H1 (cell line): ENCODE data around the gene GNG7. TPM values are rescaled to one million over a fixed set of nuclear protein-coding genes. Genes with fewer than 3 reads are reported as not detected.

Experiments
- BACH1 ChIP-seq: IDR thresholded peaks from 2 replicates; pipeline ENCODE4 v1.6.1; 2012; ENCODE audit warnings: low read length, improper control_type of control experiment
- CBX5 ChIP-seq: fragments of 300-800, 300-1000 bp; sonication (generic); IDR thresholded peaks from 2 replicates; pipeline ENCODE4 v1.7.1; 2016; ENCODE audit warnings: antibody characterized with exemption, low read length, low read depth
- CHD2 ChIP-seq: IDR thresholded peaks from 2 replicates; pipeline ENCODE4 v1.6.1; 2012; ENCODE audit warnings: low read length, improper control_type of control experiment
- EP300 ChIP-seq, 2 experiments: IDR thresholded peaks; 1 replicate in 1 of 2; 2 replicates in 1 of 2; pipeline ENCODE4 v1.6.1; 2011 to 2012; ENCODE audit warnings: low read depth in 2 of 2, low read length in 2 of 2, mild to moderate bottlenecking in 2 of 2, borderline replicate concordance in 1 of 2, inconsistent platforms in 1 of 2, moderate library complexity in 1 of 2
- POLR2A ChIP-seq, 2 experiments: IDR thresholded peaks; 1 replicate in 1 of 2; 2 replicates in 1 of 2; pipeline ENCODE4 v1.6.1; 2011; ENCODE audit warnings: low read depth in 2 of 2, low read length in 2 of 2, mild to moderate bottlenecking in 2 of 2; ENCODE audit errors: control extremely low read depth in 1 of 2
- SP2 ChIP-seq: IDR thresholded peaks from 2 replicates; pipeline ENCODE4 v1.6.1; 2012; ENCODE audit warnings: mild to moderate bottlenecking, low read length, inconsistent platforms
- SP4 ChIP-seq: IDR thresholded peaks from 2 replicates; pipeline ENCODE4 v1.6.1; 2012; ENCODE audit warnings: low read length, inconsistent platforms
- TEAD4 ChIP-seq: IDR thresholded peaks from 2 replicates; pipeline ENCODE4 v1.6.1; 2012; ENCODE audit warnings: low read depth, low read length, inconsistent platforms, mixed read lengths
- ZNF274 ChIP-seq: IDR thresholded peaks from 2 replicates; pipeline ENCODE4 v1.7.0; 2012; ENCODE audit warnings: low read length, borderline replicate concordance; ENCODE audit errors: extremely low read depth
- polyA plus RNA-seq, 7 experiments: library from polyadenylated mRNA; depleted of rRNA in 3 of 7; stranded (reverse) in 5 of 7; unstranded in 2 of 7; fragments of >200 nt in 5 of 7; fragments of 200-250 nt in 2 of 7; gene quantifications; 1 replicate in 5 of 7; 2 replicates in 1 of 7; 4 replicates in 1 of 7; pipeline versions ENCODE4 v1.2.1 to v1.2.3, GENCODE V29; 2011 to 2013; ENCODE audit warnings: missing spikeins in 2 of 7, mixed read lengths in 2 of 7
- total RNA-seq: library from RNA; stranded (reverse); fragmentation: NEBNext Ultra II Directional; extraction: Animal tissue kit (Norgen Biotek cat#: 25700); gene quantifications from 2 replicates; pipeline ENCODE4 v1.2.1, GENCODE V29; 2021
- TF ChIP-seq, protein P1 (sequence below): fragments of 300-600 bp; sonication (generic); IDR thresholded peaks from 2 replicates; pipeline ENCODE4 v1.7.1; 2012; ENCODE audit warnings: low read length, moderate library complexity, mild to moderate bottlenecking, inconsistent platforms; ENCODE audit not compliant: insufficient replicate concordance
- TF ChIP-seq, protein P2 (sequence below): IDR thresholded peaks from 2 replicates; pipeline ENCODE4 v1.6.1; 2012; ENCODE audit warnings: low read length, inconsistent platforms

Gene GNG7
- total and polyA plus RNA-seq, 2 of the 8 experiments (the other 6 are each of a cell fraction or from before 2014, with no cell fraction given) = 2.8 to 7.8 TPM

DNA sequence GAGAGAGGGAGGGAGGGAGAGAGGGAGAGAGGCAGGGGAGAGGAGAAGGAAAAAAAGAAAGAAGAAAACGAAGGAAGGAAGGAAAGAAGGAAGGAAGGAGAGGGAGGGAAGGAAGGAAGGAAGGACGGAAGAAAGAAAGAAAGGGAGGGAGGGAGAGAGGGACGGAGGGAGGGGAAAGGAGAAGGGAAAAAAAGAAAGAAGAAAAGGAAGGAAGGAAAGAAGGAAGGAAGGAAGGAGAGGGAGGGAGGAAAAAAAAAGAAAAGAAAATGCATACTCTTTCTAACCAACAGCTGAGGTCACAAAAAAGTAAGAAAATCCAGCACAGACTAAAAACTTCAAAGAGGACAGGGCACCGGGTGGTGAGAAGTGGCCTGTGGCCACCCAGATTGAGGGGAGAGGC, 109.7 kb downstream of the GNG7 start (continued):
- TF ChIP-seq, protein P1, sequence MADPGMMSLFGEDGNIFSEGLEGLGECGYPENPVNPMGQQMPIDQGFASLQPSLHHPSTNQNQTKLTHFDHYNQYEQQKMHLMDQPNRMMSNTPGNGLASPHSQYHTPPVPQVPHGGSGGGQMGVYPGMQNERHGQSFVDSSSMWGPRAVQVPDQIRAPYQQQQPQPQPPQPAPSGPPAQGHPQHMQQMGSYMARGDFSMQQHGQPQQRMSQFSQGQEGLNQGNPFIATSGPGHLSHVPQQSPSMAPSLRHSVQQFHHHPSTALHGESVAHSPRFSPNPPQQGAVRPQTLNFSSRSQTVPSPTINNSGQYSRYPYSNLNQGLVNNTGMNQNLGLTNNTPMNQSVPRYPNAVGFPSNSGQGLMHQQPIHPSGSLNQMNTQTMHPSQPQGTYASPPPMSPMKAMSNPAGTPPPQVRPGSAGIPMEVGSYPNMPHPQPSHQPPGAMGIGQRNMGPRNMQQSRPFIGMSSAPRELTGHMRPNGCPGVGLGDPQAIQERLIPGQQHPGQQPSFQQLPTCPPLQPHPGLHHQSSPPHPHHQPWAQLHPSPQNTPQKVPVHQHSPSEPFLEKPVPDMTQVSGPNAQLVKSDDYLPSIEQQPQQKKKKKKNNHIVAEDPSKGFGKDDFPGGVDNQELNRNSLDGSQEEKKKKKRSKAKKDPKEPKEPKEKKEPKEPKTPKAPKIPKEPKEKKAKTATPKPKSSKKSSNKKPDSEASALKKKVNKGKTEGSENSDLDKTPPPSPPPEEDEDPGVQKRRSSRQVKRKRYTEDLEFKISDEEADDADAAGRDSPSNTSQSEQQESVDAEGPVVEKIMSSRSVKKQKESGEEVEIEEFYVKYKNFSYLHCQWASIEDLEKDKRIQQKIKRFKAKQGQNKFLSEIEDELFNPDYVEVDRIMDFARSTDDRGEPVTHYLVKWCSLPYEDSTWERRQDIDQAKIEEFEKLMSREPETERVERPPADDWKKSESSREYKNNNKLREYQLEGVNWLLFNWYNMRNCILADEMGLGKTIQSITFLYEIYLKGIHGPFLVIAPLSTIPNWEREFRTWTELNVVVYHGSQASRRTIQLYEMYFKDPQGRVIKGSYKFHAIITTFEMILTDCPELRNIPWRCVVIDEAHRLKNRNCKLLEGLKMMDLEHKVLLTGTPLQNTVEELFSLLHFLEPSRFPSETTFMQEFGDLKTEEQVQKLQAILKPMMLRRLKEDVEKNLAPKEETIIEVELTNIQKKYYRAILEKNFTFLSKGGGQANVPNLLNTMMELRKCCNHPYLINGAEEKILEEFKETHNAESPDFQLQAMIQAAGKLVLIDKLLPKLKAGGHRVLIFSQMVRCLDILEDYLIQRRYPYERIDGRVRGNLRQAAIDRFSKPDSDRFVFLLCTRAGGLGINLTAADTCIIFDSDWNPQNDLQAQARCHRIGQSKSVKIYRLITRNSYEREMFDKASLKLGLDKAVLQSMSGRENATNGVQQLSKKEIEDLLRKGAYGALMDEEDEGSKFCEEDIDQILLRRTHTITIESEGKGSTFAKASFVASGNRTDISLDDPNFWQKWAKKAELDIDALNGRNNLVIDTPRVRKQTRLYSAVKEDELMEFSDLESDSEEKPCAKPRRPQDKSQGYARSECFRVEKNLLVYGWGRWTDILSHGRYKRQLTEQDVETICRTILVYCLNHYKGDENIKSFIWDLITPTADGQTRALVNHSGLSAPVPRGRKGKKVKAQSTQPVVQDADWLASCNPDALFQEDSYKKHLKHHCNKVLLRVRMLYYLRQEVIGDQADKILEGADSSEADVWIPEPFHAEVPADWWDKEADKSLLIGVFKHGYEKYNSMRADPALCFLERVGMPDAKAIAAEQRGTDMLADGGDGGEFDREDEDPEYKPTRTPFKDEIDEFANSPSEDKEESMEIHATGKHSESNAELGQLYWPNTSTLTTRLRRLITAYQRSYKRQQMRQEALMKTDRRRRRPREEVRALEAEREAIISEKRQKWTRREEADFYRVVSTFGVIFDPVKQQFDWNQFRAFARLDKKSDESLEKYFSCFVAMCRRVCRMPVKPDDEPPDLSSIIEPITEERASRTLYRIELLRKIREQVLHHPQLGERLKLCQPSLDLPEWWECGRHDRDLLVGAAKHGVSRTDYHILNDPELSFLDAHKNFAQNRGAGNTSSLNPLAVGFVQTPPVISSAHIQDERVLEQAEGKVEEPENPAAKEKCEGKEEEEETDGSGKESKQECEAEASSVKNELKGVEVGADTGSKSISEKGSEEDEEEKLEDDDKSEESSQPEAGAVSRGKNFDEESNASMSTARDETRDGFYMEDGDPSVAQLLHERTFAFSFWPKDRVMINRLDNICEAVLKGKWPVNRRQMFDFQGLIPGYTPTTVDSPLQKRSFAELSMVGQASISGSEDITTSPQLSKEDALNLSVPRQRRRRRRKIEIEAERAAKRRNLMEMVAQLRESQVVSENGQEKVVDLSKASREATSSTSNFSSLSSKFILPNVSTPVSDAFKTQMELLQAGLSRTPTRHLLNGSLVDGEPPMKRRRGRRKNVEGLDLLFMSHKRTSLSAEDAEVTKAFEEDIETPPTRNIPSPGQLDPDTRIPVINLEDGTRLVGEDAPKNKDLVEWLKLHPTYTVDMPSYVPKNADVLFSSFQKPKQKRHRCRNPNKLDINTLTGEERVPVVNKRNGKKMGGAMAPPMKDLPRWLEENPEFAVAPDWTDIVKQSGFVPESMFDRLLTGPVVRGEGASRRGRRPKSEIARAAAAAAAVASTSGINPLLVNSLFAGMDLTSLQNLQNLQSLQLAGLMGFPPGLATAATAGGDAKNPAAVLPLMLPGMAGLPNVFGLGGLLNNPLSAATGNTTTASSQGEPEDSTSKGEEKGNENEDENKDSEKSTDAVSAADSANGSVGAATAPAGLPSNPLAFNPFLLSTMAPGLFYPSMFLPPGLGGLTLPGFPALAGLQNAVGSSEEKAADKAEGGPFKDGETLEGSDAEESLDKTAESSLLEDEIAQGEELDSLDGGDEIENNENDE = no peak
- TF ChIP-seq ZNF274 (no peak), BACH1 (no peak), CBX5 (no peak), SP2 (no peak), CHD2 (no peak), EP300 (IDR thresholded peaks at IDR 0.05; ENCODE audit: borderline replicate concordance in 1 of 2, low read depth in 2 of 2, low read length in 2 of 2) (no peak), POLR2A (IDR thresholded peaks at IDR 0.05; ENCODE audit: control extremely low read depth in 1 of 2, low read depth in 2 of 2, low read length in 2 of 2) (no peak), SP4 (no peak), TEAD4 (no peak)
- TF ChIP-seq, protein P2, sequence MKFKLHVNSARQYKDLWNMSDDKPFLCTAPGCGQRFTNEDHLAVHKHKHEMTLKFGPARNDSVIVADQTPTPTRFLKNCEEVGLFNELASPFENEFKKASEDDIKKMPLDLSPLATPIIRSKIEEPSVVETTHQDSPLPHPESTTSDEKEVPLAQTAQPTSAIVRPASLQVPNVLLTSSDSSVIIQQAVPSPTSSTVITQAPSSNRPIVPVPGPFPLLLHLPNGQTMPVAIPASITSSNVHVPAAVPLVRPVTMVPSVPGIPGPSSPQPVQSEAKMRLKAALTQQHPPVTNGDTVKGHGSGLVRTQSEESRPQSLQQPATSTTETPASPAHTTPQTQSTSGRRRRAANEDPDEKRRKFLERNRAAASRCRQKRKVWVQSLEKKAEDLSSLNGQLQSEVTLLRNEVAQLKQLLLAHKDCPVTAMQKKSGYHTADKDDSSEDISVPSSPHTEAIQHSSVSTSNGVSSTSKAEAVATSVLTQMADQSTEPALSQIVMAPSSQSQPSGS = no peak
